GM10266 (cell line): Measurements from ENCODE around the gene APBA1.

Experiments used
- DNase-seq: peaks from one replicate; pipeline ENCODE4 v3.0.0; 2012; ENCODE audit errors: extremely low spot score
- TF ChIP-seq, protein P1 (sequence below): IDR thresholded peaks from 2 replicates; pipeline ENCODE4 v1.5.1; 2012; ENCODE audit warnings: mild to moderate bottlenecking, low read depth; ENCODE audit not compliant: control insufficient read depth, insufficient read depth; ENCODE audit errors: missing control alignments

The APBA1 gene

DNA sequence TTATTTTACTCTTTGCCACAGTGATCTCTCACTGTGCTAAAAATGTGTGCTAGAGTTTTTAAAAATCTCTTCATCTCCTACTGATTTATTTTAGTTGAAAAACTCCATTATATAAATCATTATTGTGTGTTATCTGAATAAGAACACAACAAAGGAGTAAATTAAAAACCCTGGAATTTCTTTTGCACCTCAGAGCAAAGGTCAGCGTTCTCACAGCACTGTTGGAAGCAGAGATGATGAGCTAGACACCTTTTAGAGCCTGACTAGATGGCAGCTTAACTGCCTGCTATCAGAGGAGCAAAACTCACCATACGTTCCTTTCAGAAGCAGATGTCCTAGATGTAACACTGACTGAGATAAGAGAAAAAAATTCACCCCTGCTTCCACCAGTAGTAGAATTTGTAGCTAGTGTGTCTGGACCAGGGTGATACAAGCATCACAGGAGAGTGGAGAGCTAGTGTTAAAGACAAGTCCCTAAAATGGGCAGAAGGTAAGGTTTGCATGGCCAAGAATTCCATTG is 200.0 kb downstream of the APBA1 start:
- DNase-seq = no peak
- TF ChIP-seq, protein P1, sequence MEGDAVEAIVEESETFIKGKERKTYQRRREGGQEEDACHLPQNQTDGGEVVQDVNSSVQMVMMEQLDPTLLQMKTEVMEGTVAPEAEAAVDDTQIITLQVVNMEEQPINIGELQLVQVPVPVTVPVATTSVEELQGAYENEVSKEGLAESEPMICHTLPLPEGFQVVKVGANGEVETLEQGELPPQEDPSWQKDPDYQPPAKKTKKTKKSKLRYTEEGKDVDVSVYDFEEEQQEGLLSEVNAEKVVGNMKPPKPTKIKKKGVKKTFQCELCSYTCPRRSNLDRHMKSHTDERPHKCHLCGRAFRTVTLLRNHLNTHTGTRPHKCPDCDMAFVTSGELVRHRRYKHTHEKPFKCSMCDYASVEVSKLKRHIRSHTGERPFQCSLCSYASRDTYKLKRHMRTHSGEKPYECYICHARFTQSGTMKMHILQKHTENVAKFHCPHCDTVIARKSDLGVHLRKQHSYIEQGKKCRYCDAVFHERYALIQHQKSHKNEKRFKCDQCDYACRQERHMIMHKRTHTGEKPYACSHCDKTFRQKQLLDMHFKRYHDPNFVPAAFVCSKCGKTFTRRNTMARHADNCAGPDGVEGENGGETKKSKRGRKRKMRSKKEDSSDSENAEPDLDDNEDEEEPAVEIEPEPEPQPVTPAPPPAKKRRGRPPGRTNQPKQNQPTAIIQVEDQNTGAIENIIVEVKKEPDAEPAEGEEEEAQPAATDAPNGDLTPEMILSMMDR = no peak

GRCh38 chr9:69471433-69471832 is 200.7 kb downstream of the APBA1 start:
- no peak for DNase-seq
- TF ChIP-seq, protein P1 = no peak

DNA sequence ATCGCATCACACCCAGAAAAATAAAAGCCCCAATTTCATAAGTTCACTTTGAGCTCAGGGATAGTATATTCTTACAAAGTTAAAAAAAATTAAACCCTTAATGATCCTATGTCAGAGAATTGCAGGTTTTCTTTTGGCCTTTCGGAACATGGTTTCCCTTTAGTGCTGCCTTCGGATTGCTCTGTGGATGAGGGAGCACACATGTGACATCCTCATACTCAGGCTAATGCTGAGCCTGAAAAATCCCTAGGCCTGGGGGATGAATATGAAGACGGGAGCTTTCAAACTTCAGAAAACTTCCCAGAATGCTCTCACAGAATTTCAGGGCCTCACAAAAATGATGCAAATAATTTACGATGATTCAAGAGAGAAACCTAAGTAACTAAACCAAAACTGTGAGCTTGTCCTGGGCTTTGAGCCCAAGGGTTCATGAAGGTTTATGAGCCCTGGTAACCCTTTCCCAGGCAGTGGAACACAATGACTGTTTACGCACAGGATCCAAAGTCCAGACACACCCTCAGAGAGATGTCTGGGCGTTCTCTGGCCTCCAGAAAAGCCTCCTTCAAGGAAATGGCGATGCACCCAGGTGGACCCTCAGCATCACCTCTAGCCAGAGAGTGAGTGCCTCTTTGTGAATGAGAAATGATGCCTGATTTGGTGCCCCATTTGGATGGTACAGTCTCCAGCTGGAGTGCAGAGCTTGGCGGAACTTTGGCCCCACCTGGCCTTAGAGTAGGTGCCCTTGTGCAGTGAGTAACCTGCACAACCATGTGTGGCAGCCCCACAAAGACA is 201.8 kb downstream of the APBA1 start:
- DNase-seq = no peak
- TF ChIP-seq, protein P1 = no peak

DNA sequence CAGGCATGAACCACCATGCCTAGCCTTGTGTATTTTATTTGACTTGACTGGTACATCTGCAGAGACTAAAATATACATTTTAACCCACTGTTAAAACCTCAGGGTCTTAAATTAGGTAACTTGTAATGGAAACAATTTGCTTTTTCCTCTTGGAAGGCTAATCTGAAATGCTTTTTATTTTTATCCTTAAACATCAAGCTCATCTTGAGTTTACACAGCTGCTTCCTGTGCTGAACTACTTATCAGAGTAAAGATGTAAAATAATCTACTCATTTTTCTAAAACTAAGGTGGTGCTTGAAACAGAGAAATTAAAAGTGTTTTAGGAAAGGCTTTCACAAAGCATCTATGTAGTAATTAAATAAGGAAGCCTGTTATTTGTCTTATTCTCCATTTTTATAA is 203.0 kb downstream of the APBA1 start:
- TF ChIP-seq, protein P1 = no peak
- no peak for DNase-seq

- TF ChIP-seq, protein P1 = no peak
- no peak for DNase-seq
Measured at GRCh38 chr9:69468380-69468779, 203.8 kb downstream of the APBA1 start.

- DNase-seq = no peak
- TF ChIP-seq, protein P1 = no peak
Measured at GRCh38 chr9:69466151-69466550, 206.0 kb downstream of the APBA1 start.

DNA sequence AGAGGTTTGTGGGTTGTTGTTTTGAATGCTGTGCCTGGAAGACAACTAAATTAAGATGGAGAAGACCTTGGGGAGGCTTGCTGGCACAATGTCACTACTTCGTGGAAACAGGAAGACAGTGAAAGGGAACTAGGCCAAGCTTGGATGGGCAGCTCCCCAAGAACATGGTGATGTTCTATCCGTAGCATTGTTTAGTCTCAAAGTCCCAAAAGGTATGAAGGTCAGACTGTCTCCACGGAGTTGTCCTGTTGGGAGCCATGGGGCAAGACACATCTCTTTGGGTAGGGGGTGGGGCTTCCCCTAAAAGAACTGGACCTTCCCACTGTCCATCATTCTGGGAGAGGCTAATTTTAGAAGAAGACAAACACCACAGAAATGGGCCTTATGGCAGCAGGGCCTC is 206.7 kb downstream of the APBA1 start:
- DNase-seq = no peak
- TF ChIP-seq, protein P1 = no peak
